GM18526 (cell line): Measurements from ENCODE around the gene LPCAT1.

ENCODE experiments used
- POLR2A ChIP-seq: IDR thresholded peaks from 3 replicates; pipeline ENCODE4 v1.6.1; 2011; ENCODE audit not compliant: insufficient read length; ENCODE audit errors: extremely low read depth

The LPCAT1 gene

GRCh38 chr5:1431896-1432295 is 91.9 kb downstream of the LPCAT1 start:
- no peak for TF ChIP-seq POLR2A

GRCh38 chr5:1431021-1431811 is 92.5 kb downstream of the LPCAT1 start:
- no peak for TF ChIP-seq POLR2A

GRCh38 chr5:1430121-1430795 is 93.5 kb downstream of the LPCAT1 start:
- no peak for TF ChIP-seq POLR2A

GRCh38 chr5:1429496-1429895 is 94.3 kb downstream of the LPCAT1 start:
- no peak for TF ChIP-seq POLR2A

- TF ChIP-seq POLR2A: no peak
Observed at GRCh38 chr5:1429066-1429465, 94.7 kb downstream of the LPCAT1 start.

GRCh38 chr5:1428107-1428506 is 95.7 kb downstream of the LPCAT1 start:
- no peak for TF ChIP-seq POLR2A

GRCh38 chr5:1424716-1425115 is 99.0 kb downstream of the LPCAT1 start:
- TF ChIP-seq POLR2A: no peak

- TF ChIP-seq POLR2A: no peak
Observed at GRCh38 chr5:1423901-1424603, 99.7 kb downstream of the LPCAT1 start.

GRCh38 chr5:1421521-1422341 is 102.0 kb downstream of the LPCAT1 start:
- no peak for TF ChIP-seq POLR2A

- TF ChIP-seq POLR2A: no peak
Observed at GRCh38 chr5:1420211-1421195, 103.3 kb downstream of the LPCAT1 start.

GRCh38 chr5:1419476-1420210 is 104.1 kb downstream of the LPCAT1 start:
- TF ChIP-seq POLR2A: no peak

GRCh38 chr5:1418921-1419280 is 104.9 kb downstream of the LPCAT1 start:
- TF ChIP-seq POLR2A: no peak

- no peak for TF ChIP-seq POLR2A
Observed at GRCh38 chr5:1418238-1418920, 105.4 kb downstream of the LPCAT1 start.
